ENCODE measurements around the gene BTLA. TPM values are rescaled to one million over a fixed set of nuclear protein-coding genes. Genes with fewer than 3 reads are reported as not detected.
A peak's percentile ranks its signal among the peaks of the same experiment; 100 is the strongest.

The BTLA gene
- total RNA-seq, 1 experiment from 2014 or later = 0.17 TPM

- DNase-seq (ENCODE audit: low read depth) = no peak
These were observed 7.9 kb downstream of the BTLA start for GRCh38 chr3:112491373-112491772.

- no peak for DNase-seq (ENCODE audit: low read depth)
These were observed 9.4 kb downstream of the BTLA start for GRCh38 chr3:112489674-112490479.

- DNase-seq (ENCODE audit: low read depth) = peak; percentile 15
These were observed 12.3 kb downstream of the BTLA start for GRCh38 chr3:112486811-112487505.

- DNase-seq (ENCODE audit: low read depth) = no peak
These were observed 14.9 kb downstream of the BTLA start for GRCh38 chr3:112484352-112484751.

GRCh38 chr3:112482675-112483074, 16.6 kb downstream of the BTLA start:
- no peak for DNase-seq (ENCODE audit: low read depth)

GRCh38 chr3:112481302-112481721, 18.0 kb downstream of the BTLA start:
- no peak for DNase-seq (ENCODE audit: low read depth)

- no peak for DNase-seq (ENCODE audit: low read depth)
These were observed 21.4 kb downstream of the BTLA start for GRCh38 chr3:112477891-112478290.

GRCh38 chr3:112476346-112476745, 22.9 kb downstream of the BTLA start:
- no peak for DNase-seq (ENCODE audit: low read depth)

GRCh38 chr3:112474796-112475195, 24.5 kb downstream of the BTLA start:
- DNase-seq (ENCODE audit: low read depth) = no peak

- peak; percentile 93 for DNase-seq (ENCODE audit: low read depth)
These were observed 26.6 kb downstream of the BTLA start for GRCh38 chr3:112472691-112473090.

- peak; percentile 56 for DNase-seq (ENCODE audit: low read depth)
These were observed 27.5 kb downstream of the BTLA start for GRCh38 chr3:112471596-112472325.

- peak; percentile 93 for DNase-seq (ENCODE audit: low read depth)
These were observed 28.5 kb downstream of the BTLA start for GRCh38 chr3:112470788-112471187.

GRCh38 chr3:112469671-112470070, 29.6 kb downstream of the BTLA start:
- no peak for DNase-seq (ENCODE audit: low read depth)

GRCh38 chr3:112467539-112467938, 31.7 kb downstream of the BTLA start:
- peak; percentile 3 for DNase-seq (ENCODE audit: low read depth)

GRCh38 chr3:112466020-112466419, 33.3 kb downstream of the BTLA start:
- no peak for DNase-seq (ENCODE audit: low read depth)

GRCh38 chr3:112464264-112464663, 35.0 kb downstream of the BTLA start:
- peak; percentile 19 for DNase-seq (ENCODE audit: low read depth)

- DNase-seq (ENCODE audit: low read depth) = no peak
These were observed 36.0 kb downstream of the BTLA start for GRCh38 chr3:112463250-112463649.

GRCh38 chr3:112461787-112462186, 37.5 kb downstream of the BTLA start:
- DNase-seq (ENCODE audit: low read depth) = peak; percentile 48

GRCh38 chr3:112460519-112461195, 38.6 kb downstream of the BTLA start:
- no peak for DNase-seq (ENCODE audit: low read depth)

- no peak for DNase-seq (ENCODE audit: low read depth)
These were observed 39.5 kb downstream of the BTLA start for GRCh38 chr3:112459750-112460149.

GRCh38 chr3:112456147-112456546, 43.1 kb downstream of the BTLA start:
- DNase-seq (ENCODE audit: low read depth) = no peak

- DNase-seq (ENCODE audit: low read depth) = no peak
These were observed 50.3 kb downstream of the BTLA start for GRCh38 chr3:112448939-112449338.
